ENCODE data around the gene MOCS3.

DNA sequence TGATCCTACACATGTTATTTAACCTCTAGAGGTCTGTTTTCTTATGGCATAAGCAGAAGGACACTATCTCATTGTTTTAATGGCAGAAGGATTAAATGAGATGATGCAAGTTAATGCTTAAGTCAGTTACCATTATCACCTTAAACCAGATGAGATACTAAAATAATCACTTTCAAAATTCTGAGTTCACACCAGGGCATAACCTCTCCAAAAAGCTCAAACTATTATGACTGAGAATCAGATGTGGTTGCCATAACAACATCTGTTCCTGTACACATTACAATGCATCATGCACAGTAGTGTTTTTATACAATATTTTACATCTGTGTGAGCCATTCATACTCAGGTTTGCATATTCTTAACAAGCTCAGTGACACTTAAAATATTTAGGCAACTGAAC is 37.6 kb upstream of the MOCS3 start:
- TF ChIP-seq, protein P1, sequence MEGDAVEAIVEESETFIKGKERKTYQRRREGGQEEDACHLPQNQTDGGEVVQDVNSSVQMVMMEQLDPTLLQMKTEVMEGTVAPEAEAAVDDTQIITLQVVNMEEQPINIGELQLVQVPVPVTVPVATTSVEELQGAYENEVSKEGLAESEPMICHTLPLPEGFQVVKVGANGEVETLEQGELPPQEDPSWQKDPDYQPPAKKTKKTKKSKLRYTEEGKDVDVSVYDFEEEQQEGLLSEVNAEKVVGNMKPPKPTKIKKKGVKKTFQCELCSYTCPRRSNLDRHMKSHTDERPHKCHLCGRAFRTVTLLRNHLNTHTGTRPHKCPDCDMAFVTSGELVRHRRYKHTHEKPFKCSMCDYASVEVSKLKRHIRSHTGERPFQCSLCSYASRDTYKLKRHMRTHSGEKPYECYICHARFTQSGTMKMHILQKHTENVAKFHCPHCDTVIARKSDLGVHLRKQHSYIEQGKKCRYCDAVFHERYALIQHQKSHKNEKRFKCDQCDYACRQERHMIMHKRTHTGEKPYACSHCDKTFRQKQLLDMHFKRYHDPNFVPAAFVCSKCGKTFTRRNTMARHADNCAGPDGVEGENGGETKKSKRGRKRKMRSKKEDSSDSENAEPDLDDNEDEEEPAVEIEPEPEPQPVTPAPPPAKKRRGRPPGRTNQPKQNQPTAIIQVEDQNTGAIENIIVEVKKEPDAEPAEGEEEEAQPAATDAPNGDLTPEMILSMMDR (conservative IDR thresholded peaks at IDR 0.05; ENCODE audit: low read depth, low read length): no peak
- TF ChIP-seq RFX5 (IDR thresholded peaks at IDR 0.05; ENCODE audit: low read depth, low read length) (no peak), CHD1 (IDR thresholded peaks at IDR 0.05; ENCODE audit: low read depth, low read length) (no peak), POLR2A (IDR thresholded peaks at IDR 0.05; ENCODE audit: low read depth, low read length) (no peak), MAFK (IDR thresholded peaks at IDR 0.05; ENCODE audit: low read depth, low read length) (no peak), RCOR1 (IDR thresholded peaks at IDR 0.05; ENCODE audit: insufficient replicate concordance, low read length) (no peak), SMC3 (IDR thresholded peaks at IDR 0.05; ENCODE audit: low read depth, low read length) (no peak), CEBPB (IDR thresholded peaks at IDR 0.05; ENCODE audit: low read depth, low read length) (no peak), MXI1 (IDR thresholded peaks at IDR 0.05; ENCODE audit: borderline replicate concordance, low read depth, low read length) (no peak), FOS (IDR thresholded peaks at IDR 0.05; ENCODE audit: low read depth, low read length) (no peak), MAZ (IDR thresholded peaks at IDR 0.05; ENCODE audit: borderline replicate concordance, low read depth, low read length) (no peak)
- TF ChIP-seq, protein P2, sequence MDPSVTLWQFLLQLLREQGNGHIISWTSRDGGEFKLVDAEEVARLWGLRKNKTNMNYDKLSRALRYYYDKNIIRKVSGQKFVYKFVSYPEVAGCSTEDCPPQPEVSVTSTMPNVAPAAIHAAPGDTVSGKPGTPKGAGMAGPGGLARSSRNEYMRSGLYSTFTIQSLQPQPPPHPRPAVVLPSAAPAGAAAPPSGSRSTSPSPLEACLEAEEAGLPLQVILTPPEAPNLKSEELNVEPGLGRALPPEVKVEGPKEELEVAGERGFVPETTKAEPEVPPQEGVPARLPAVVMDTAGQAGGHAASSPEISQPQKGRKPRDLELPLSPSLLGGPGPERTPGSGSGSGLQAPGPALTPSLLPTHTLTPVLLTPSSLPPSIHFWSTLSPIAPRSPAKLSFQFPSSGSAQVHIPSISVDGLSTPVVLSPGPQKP (IDR thresholded peaks at IDR 0.05; ENCODE audit: borderline replicate concordance, low read depth, low read length): no peak
- TF ChIP-seq, protein P3, sequence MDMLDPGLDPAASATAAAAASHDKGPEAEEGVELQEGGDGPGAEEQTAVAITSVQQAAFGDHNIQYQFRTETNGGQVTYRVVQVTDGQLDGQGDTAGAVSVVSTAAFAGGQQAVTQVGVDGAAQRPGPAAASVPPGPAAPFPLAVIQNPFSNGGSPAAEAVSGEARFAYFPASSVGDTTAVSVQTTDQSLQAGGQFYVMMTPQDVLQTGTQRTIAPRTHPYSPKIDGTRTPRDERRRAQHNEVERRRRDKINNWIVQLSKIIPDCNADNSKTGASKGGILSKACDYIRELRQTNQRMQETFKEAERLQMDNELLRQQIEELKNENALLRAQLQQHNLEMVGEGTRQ (IDR thresholded peaks at IDR 0.05; ENCODE audit: low read depth, low read length): no peak
